Neural progenitor cell (in vitro differentiated cells): ENCODE measurements around the gene WDR48. TPM values are rescaled to one million over a fixed set of nuclear protein-coding genes. Genes with fewer than 3 reads are reported as not detected.
A peak's percentile ranks its signal among the peaks of the same experiment; 100 is the strongest.

Experiments
- DNase-seq: peaks from one replicate; pipeline ENCODE4 v3.0.0-alpha.2; 2016; ENCODE audit warnings: low spot score
- H2AFZ ChIP-seq: fragments of 200-600 bp; sonication (generic); replicated peaks from 2 replicates; pipeline ENCODE4 v1.6.1; 2016; ENCODE audit warnings: antibody characterized with exemption
- H3F3A ChIP-seq: fragments of 200-600 bp; sonication (generic); 2 replicates; pipeline ENCODE4 v1.6.1; 2016; ENCODE audit warnings: antibody characterized with exemption, low read depth
- H3K27ac ChIP-seq: fragments of 200-600 bp; sonication (generic); 2 replicates; pipeline ENCODE4 v1.5.1; 2016; ENCODE audit warnings: mild to moderate bottlenecking
- H3K27me3 ChIP-seq: fragments of 200-600 bp; sonication (generic); 2 replicates; pipeline ENCODE4 v1.6.1; 2016; ENCODE audit warnings: mild to moderate bottlenecking, moderate library complexity
- H3K36me3 ChIP-seq: fragments of 200-600 bp; sonication (generic); 2 replicates; pipeline ENCODE4 v1.5.1; 2016
- H3K4me1 ChIP-seq: fragments of 200-600 bp; sonication (generic); 2 replicates; pipeline ENCODE4 v1.6.1; 2016; ENCODE audit warnings: mixed run types
- H3K4me2 ChIP-seq: fragments of 200-600 bp; sonication (generic); 2 replicates; pipeline ENCODE4 v1.6.1; 2016
- H3K4me3 ChIP-seq: fragments of 200-600 bp; sonication (generic); 2 replicates; pipeline ENCODE4 v1.5.1; 2016
- H3K79me2 ChIP-seq: fragments of 200-600 bp; sonication (generic); 2 replicates; pipeline ENCODE4 v1.6.1; 2016; ENCODE audit warnings: low read depth
- H3K9ac ChIP-seq: fragments of 200-600 bp; sonication (generic); 2 replicates; pipeline ENCODE4 v1.6.1; 2016
- H3K9me3 ChIP-seq: fragments of 200-600 bp; sonication (generic); 2 replicates; pipeline ENCODE4 v1.5.1; 2016; ENCODE audit warnings: low read depth
- H4K20me1 ChIP-seq: fragments of 200-600 bp; sonication (generic); 2 replicates; pipeline ENCODE4 v1.6.1; 2016; ENCODE audit warnings: low read depth
- H3K27ac Mint-ChIP-seq: 3 replicates; pipeline ENCODE4 v1.8.0; 2021; ENCODE audit warnings: mixed read lengths
- H3K27me3 Mint-ChIP-seq: 2 replicates; pipeline ENCODE4 v1.8.0; 2022; ENCODE audit warnings: low read depth, mild to moderate bottlenecking, inconsistent platforms, moderate library complexity, mixed read lengths; ENCODE audit not compliant: insufficient read depth
- H3K36me3 Mint-ChIP-seq: 3 replicates; pipeline ENCODE4 v1.8.0; 2021; ENCODE audit warnings: mixed read lengths
- H3K4me1 Mint-ChIP-seq: 3 replicates; pipeline ENCODE4 v1.8.0; 2021; ENCODE audit warnings: mixed read lengths
- H3K4me3 Mint-ChIP-seq: 3 replicates; pipeline ENCODE4 v1.8.0; 2021; ENCODE audit warnings: mild to moderate bottlenecking, moderate library complexity, mixed read lengths
- H3K9me3 Mint-ChIP-seq: 3 replicates; pipeline ENCODE4 v1.8.0; 2020; ENCODE audit warnings: mixed read lengths
- EZH2 ChIP-seq: fragments of 200-600 bp; sonication (generic); IDR thresholded peaks from 2 replicates; pipeline ENCODE4 v1.6.1; 2017; ENCODE audit warnings: antibody characterized with exemption, mild to moderate bottlenecking, moderate library complexity
- EZH2phosphoT487 ChIP-seq: fragments of 200-600 bp; sonication (generic); IDR thresholded peaks from 2 replicates; pipeline ENCODE4 v1.6.1; 2017; ENCODE audit warnings: antibody characterized with exemption
- total RNA-seq: library from RNA; depleted of rRNA; stranded (reverse); fragments of >200 nt; gene quantifications from 2 replicates; pipeline ENCODE4 v1.2.3, GENCODE V29; 2015; ENCODE audit warnings: low replicate concordance
- TF ChIP-seq, protein P1 (sequence below): fragments of 200-600 bp; sonication (generic); IDR thresholded peaks from 2 replicates; pipeline ENCODE4 v1.5.1; 2017; ENCODE audit warnings: antibody characterized with exemption, mild to moderate bottlenecking

The WDR48 gene
- total RNA-seq, 1 donor from 2014 or later, result 127 TPM

DNA sequence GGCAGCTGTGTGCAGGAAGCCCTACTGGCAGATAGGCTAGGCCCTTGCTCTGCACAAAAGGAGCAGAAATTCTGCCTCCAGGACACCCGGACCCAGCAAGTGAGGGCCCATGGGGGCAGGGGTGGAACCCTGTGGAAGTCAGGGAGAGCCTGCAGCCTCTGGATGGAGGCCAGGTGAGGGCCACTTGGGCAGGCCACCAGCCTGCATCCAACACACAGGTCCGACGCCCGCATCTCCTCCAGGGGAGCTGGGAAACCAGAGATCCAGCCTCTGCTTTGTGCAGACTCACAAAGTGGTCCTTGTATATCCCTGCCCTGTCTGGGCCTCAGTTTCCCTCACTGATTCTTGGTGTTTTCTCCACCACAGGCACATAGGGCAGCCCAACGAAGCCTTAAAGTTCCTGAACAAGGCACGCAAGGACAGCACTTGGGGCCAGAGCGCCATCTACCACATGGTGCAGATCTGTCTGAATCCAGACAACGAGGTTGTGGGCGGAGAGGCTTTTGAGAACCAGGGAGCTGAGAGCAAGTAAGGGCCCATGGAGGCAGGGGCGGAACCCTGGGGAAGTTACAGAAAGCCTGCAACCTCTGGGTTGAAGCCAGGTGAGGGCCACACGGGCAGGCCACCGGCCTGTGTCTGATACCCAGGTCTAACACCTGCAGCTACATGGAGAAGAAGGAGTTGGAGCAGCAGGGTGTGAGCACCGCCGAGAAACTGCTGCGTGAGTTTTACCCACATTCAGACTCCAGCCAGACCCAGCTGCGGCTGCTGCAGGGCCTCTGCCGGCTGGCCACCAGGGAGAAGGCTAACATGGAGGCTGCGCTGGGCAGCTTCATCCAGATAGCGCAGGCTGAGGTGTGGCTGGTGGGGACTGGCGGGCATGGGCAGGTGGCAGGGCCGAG is 85.0 kb downstream of the WDR48 start:
- Mint-ChIP-seq H3K9me3 (no peaks in the 10 kb centered on the region), H3K4me3 (no peak overlapping the region), H3K36me3 (peaks cover 6% of the 10 kb centered on the region), H3K27me3 (peaks cover 2% of the 10 kb centered on the region), H3K27ac (no peak overlapping the region), H3K4me1 (no peaks in the 10 kb centered on the region)
- H3K4me3 ChIP-seq, result no peak overlapping the region
- no peaks in the 10 kb centered on the region for H3F3A ChIP-seq
- no peaks in the 10 kb centered on the region for H3K27me3 ChIP-seq
- DNase-seq, result no peak
- H3K79me2 ChIP-seq, result no peaks in the 10 kb centered on the region
- H4K20me1 ChIP-seq, result no peaks in the 10 kb centered on the region
- H3K9me3 ChIP-seq, result no peaks in the 10 kb centered on the region
- H3K9ac ChIP-seq, result no peak overlapping the region
- H3K4me1 ChIP-seq, result no peaks in the 10 kb centered on the region
- no peak overlapping the region for H3K27ac ChIP-seq
- no peaks in the 10 kb centered on the region for H3K36me3 ChIP-seq
- no peak overlapping the region for H3K4me2 ChIP-seq
- no peak overlapping the region for H2AFZ ChIP-seq
- TF ChIP-seq EZH2 (no peak), EZH2phosphoT487 (no peak)
- TF ChIP-seq, protein P1, sequence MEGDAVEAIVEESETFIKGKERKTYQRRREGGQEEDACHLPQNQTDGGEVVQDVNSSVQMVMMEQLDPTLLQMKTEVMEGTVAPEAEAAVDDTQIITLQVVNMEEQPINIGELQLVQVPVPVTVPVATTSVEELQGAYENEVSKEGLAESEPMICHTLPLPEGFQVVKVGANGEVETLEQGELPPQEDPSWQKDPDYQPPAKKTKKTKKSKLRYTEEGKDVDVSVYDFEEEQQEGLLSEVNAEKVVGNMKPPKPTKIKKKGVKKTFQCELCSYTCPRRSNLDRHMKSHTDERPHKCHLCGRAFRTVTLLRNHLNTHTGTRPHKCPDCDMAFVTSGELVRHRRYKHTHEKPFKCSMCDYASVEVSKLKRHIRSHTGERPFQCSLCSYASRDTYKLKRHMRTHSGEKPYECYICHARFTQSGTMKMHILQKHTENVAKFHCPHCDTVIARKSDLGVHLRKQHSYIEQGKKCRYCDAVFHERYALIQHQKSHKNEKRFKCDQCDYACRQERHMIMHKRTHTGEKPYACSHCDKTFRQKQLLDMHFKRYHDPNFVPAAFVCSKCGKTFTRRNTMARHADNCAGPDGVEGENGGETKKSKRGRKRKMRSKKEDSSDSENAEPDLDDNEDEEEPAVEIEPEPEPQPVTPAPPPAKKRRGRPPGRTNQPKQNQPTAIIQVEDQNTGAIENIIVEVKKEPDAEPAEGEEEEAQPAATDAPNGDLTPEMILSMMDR, result no peak

- no peaks in the 10 kb centered on the region for H3K9me3 ChIP-seq
Observed at GRCh38 chr3:39137435-39137936, 85.7 kb downstream of the WDR48 start.

GRCh38 chr3:39137991-39138803 is 86.4 kb downstream of the WDR48 start:
- Histone ChIP-seq H3K27me3 (no peaks in the 10 kb centered on the region), H3K9me3 (no peaks in the 10 kb centered on the region), H3K4me1 (no peaks in the 10 kb centered on the region), H3F3A (no peaks in the 10 kb centered on the region), H3K79me2 (no peaks in the 10 kb centered on the region), H4K20me1 (no peaks in the 10 kb centered on the region), H3K9ac (no peak overlapping the region), H2AFZ (no peak overlapping the region), H3K27ac (no peak overlapping the region), H3K4me2 (no peak overlapping the region), H3K4me3 (no peak overlapping the region), H3K36me3 (no peaks in the 10 kb centered on the region)
- Mint-ChIP-seq H3K4me3 (no peak overlapping the region), H3K4me1 (no peaks in the 10 kb centered on the region), H3K9me3 (no peaks in the 10 kb centered on the region), H3K27ac (peak overlapping the region; percentile 6), H3K27me3 (peaks cover 4% of the 10 kb centered on the region), H3K36me3 (peaks cover 9% of the 10 kb centered on the region)
- no peak for DNase-seq
- TF ChIP-seq EZH2phosphoT487, result no peak
- TF ChIP-seq EZH2, result no peak
- TF ChIP-seq, protein P1, result no peak

More at GRCh38 chr3:39137435-39137936, 85.7 kb downstream of the WDR48 start:
- Mint-ChIP-seq H3K9me3 (no peaks in the 10 kb centered on the region), H3K36me3 (peaks cover 7% of the 10 kb centered on the region), H3K27ac (peak overlapping the region; percentile 6), H3K27me3 (peaks cover 3% of the 10 kb centered on the region), H3K4me1 (no peaks in the 10 kb centered on the region), H3K4me3 (no peak overlapping the region)
- TF ChIP-seq, protein P1, result no peak
- TF ChIP-seq EZH2, result no peak
- TF ChIP-seq EZH2phosphoT487, result no peak
- no peak for DNase-seq
- no peaks in the 10 kb centered on the region for H3K4me1 ChIP-seq
- no peak overlapping the region for H2AFZ ChIP-seq
- H3K36me3 ChIP-seq, result no peaks in the 10 kb centered on the region
- no peaks in the 10 kb centered on the region for H3F3A ChIP-seq
- no peaks in the 10 kb centered on the region for H3K79me2 ChIP-seq
- no peak overlapping the region for H3K27ac ChIP-seq
- no peaks in the 10 kb centered on the region for H4K20me1 ChIP-seq
- no peaks in the 10 kb centered on the region for H3K27me3 ChIP-seq
- no peak overlapping the region for H3K4me2 ChIP-seq
- H3K4me3 ChIP-seq, result no peak overlapping the region
- no peak overlapping the region for H3K9ac ChIP-seq
